ENCODE results near the gene GRB2.
A peak's percentile ranks its signal among the peaks of the same experiment; 100 is the strongest.
"Not testable (repeated sequence)": the region's sequence is repeated elsewhere in the genome, so short reads cannot be mapped to it uniquely, and the experiment has no call there.

The GRB2 gene

GRCh38 chr17:75318615-75319222, 86.8 kb downstream of the GRB2 start:
- DNase-seq (ENCODE audit: low read depth in 2 of 2) = no peak

- DNase-seq (ENCODE audit: low read depth in 2 of 2) = no peak
Observed at GRCh38 chr17:75318211-75318610, 87.3 kb downstream of the GRB2 start.

- DNase-seq (ENCODE audit: low read depth in 2 of 2) = no peak
Observed at GRCh38 chr17:75317671-75318070, 87.8 kb downstream of the GRB2 start.

- no peak for DNase-seq (ENCODE audit: low read depth in 2 of 2)
Observed at GRCh38 chr17:75316253-75316652, 89.2 kb downstream of the GRB2 start.

- DNase-seq (ENCODE audit: low read depth in 2 of 2) = no peak
Observed at GRCh38 chr17:75315541-75316243, 89.8 kb downstream of the GRB2 start.

GRCh38 chr17:75313941-75314551, 91.4 kb downstream of the GRB2 start:
- DNase-seq (ENCODE audit: low read depth in 2 of 2) = no peak

- DNase-seq (ENCODE audit: low read depth in 2 of 2) = no peak
Observed at GRCh38 chr17:75308732-75309629, 96.5 kb downstream of the GRB2 start.

- DNase-seq (ENCODE audit: low read depth in 2 of 2) = no peak
Observed at GRCh38 chr17:75307957-75308731, 97.3 kb downstream of the GRB2 start.

- no peak for DNase-seq (ENCODE audit: low read depth in 2 of 2)
Observed at GRCh38 chr17:75301502-75302206, 103.8 kb downstream of the GRB2 start.

GRCh38 chr17:75301049-75301448, 104.4 kb downstream of the GRB2 start:
- DNase-seq (ENCODE audit: low read depth in 2 of 2) = no peak

- no peak for DNase-seq (ENCODE audit: low read depth in 2 of 2)
Observed at GRCh38 chr17:75300280-75300679, 105.2 kb downstream of the GRB2 start.

GRCh38 chr17:75295201-75296158, 110.0 kb downstream of the GRB2 start:
- no peak for DNase-seq (ENCODE audit: low read depth in 2 of 2)

- DNase-seq (ENCODE audit: low read depth in 2 of 2) = not testable (repeated sequence)
Observed at GRCh38 chr17:75292810-75293448, 112.5 kb downstream of the GRB2 start.

GRCh38 chr17:75289832-75290337, 115.6 kb downstream of the GRB2 start:
- DNase-seq (ENCODE audit: low read depth in 2 of 2) = peak; percentile 25 to 32

GRCh38 chr17:75289115-75289831, 116.2 kb downstream of the GRB2 start, which contains the start of gene SLC25A19:
Gene SLC25A19, minus strand, starts transcription at chr17:75289433. Its CDS starts 2,669 bp downstream, at chr17:75286764.
- DNase-seq (ENCODE audit: low read depth in 2 of 2) = peak; percentile 92

GRCh38 chr17:75288770-75289114, 116.7 kb downstream of the GRB2 start:
- no peak for DNase-seq (ENCODE audit: low read depth in 2 of 2)

- no peak for DNase-seq (ENCODE audit: low read depth in 2 of 2)
Observed at GRCh38 chr17:75288359-75288758, 117.1 kb downstream of the GRB2 start.

GRCh38 chr17:75287221-75287620, 118.3 kb downstream of the GRB2 start:
- DNase-seq (ENCODE audit: low read depth in 2 of 2) = no peak
